ENCODE data around the gene CD200R1L. TPM values are rescaled to one million over a fixed set of nuclear protein-coding genes. Genes with fewer than 3 reads are reported as not detected.

Gene CD200R1L
- total RNA-seq, 1 donor from 2014 or later = not detected

- H3K4me3 Mint-ChIP-seq (ENCODE audit: unreplicated experiment) = no peak overlapping the region
- no peak for TF ChIP-seq CTCF (IDR thresholded peaks at IDR 0.05; ENCODE audit: partially characterized antibody, unreplicated experiment)
- H3K4me1 Mint-ChIP-seq (ENCODE audit: low read depth, unreplicated experiment) = peaks cover 9% of the 10 kb centered on the region
- peaks cover 1% of the 10 kb centered on the region for H3K27me3 Mint-ChIP-seq (ENCODE audit: unreplicated experiment)
- no peak overlapping the region for H3K27ac Mint-ChIP-seq (ENCODE audit: unreplicated experiment)
- no peak for DNase-seq
- no peaks in the 10 kb centered on the region for H3K36me3 Mint-ChIP-seq (ENCODE audit: unreplicated experiment)
- peaks cover 3% of the 10 kb centered on the region for H3K9me3 Mint-ChIP-seq (ENCODE audit: unreplicated experiment)
Measured at GRCh38 chr3:112811131-112811884, 35.4 kb downstream of the CD200R1L start.

- H3K4me3 Mint-ChIP-seq (ENCODE audit: unreplicated experiment) = no peak overlapping the region
- H3K36me3 Mint-ChIP-seq (ENCODE audit: unreplicated experiment) = no peaks in the 10 kb centered on the region
- H3K9me3 Mint-ChIP-seq (ENCODE audit: unreplicated experiment) = peaks cover 3% of the 10 kb centered on the region
- peaks cover 1% of the 10 kb centered on the region for H3K27me3 Mint-ChIP-seq (ENCODE audit: unreplicated experiment)
- no peak for TF ChIP-seq CTCF (IDR thresholded peaks at IDR 0.05; ENCODE audit: partially characterized antibody, unreplicated experiment)
- H3K27ac Mint-ChIP-seq (ENCODE audit: unreplicated experiment) = no peak overlapping the region
- no peak for DNase-seq
- H3K4me1 Mint-ChIP-seq (ENCODE audit: low read depth, unreplicated experiment) = peaks cover 9% of the 10 kb centered on the region
Measured at GRCh38 chr3:112810561-112810960, 36.1 kb downstream of the CD200R1L start.

- Mint-ChIP-seq H3K9me3 (ENCODE audit: unreplicated experiment) (peaks cover under 1% of the 10 kb centered on the region), H3K27me3 (ENCODE audit: unreplicated experiment) (peaks cover 1% of the 10 kb centered on the region), H3K4me3 (ENCODE audit: unreplicated experiment) (no peak overlapping the region), H3K36me3 (ENCODE audit: unreplicated experiment) (no peaks in the 10 kb centered on the region), H3K27ac (ENCODE audit: unreplicated experiment) (no peak overlapping the region), H3K4me1 (ENCODE audit: low read depth, unreplicated experiment) (peaks cover 1% of the 10 kb centered on the region)
- no peak for TF ChIP-seq CTCF (IDR thresholded peaks at IDR 0.05; ENCODE audit: partially characterized antibody, unreplicated experiment)
- no peak for DNase-seq
Measured at GRCh38 chr3:112808136-112808535, 38.5 kb downstream of the CD200R1L start.

GRCh38 chr3:112807685-112808084, 39.0 kb downstream of the CD200R1L start:
- TF ChIP-seq CTCF (IDR thresholded peaks at IDR 0.05; ENCODE audit: partially characterized antibody, unreplicated experiment) = no peak
- peaks cover 1% of the 10 kb centered on the region for H3K4me1 Mint-ChIP-seq (ENCODE audit: low read depth, unreplicated experiment)
- peaks cover 1% of the 10 kb centered on the region for H3K27me3 Mint-ChIP-seq (ENCODE audit: unreplicated experiment)
- no peaks in the 10 kb centered on the region for H3K9me3 Mint-ChIP-seq (ENCODE audit: unreplicated experiment)
- DNase-seq = no peak
- no peak overlapping the region for H3K4me3 Mint-ChIP-seq (ENCODE audit: unreplicated experiment)
- H3K27ac Mint-ChIP-seq (ENCODE audit: unreplicated experiment) = no peak overlapping the region
- H3K36me3 Mint-ChIP-seq (ENCODE audit: unreplicated experiment) = no peaks in the 10 kb centered on the region

- Mint-ChIP-seq H3K27me3 (ENCODE audit: unreplicated experiment) (peaks cover under 1% of the 10 kb centered on the region), H3K4me3 (ENCODE audit: unreplicated experiment) (no peak overlapping the region), H3K27ac (ENCODE audit: unreplicated experiment) (no peak overlapping the region), H3K9me3 (ENCODE audit: unreplicated experiment) (no peaks in the 10 kb centered on the region), H3K4me1 (ENCODE audit: low read depth, unreplicated experiment) (peaks cover 1% of the 10 kb centered on the region), H3K36me3 (ENCODE audit: unreplicated experiment) (no peaks in the 10 kb centered on the region)
- DNase-seq = no peak
- TF ChIP-seq CTCF (IDR thresholded peaks at IDR 0.05; ENCODE audit: partially characterized antibody, unreplicated experiment) = no peak
Measured at GRCh38 chr3:112806903-112807302, 39.8 kb downstream of the CD200R1L start.

All from glutamatergic neuron (in vitro differentiated cells).